ENCODE results near the gene NPC1L1. TPM values are rescaled to one million over a fixed set of nuclear protein-coding genes. Genes with fewer than 3 reads are reported as not detected.

NPC1L1 gene
- total RNA-seq, 4 donors from 2014 or later, result 0.66 to 0.70 (median 0.67) TPM; not detected in 1

GRCh38 chr7:44498230-44498954 lies 42.7 kb downstream of the NPC1L1 start:
- DNase-seq, result no peak
- H3K9me3 ChIP-seq, result no peaks in the 10 kb centered on the region

GRCh38 chr7:44497155-44498027 lies 43.7 kb downstream of the NPC1L1 start:
- H3K4me1 ChIP-seq, result no peaks in the 10 kb centered on the region
- no peaks in the 10 kb centered on the region for H3K36me3 ChIP-seq
- H3K4me3 ChIP-seq, result no peak overlapping the region
- no peaks in the 10 kb centered on the region for H3K9me3 ChIP-seq
- H3K27me3 ChIP-seq, result no peaks in the 10 kb centered on the region
- DNase-seq, result no peak
- no peak overlapping the region for H3K27ac ChIP-seq
- TF ChIP-seq POLR2A (IDR thresholded peaks at IDR 0.05) (no peak), CTCF (IDR thresholded peaks at IDR 0.05) (no peak)

More at GRCh38 chr7:44498230-44498954, 42.7 kb downstream of the NPC1L1 start:
- no peak overlapping the region for H3K27ac ChIP-seq
- no peak for TF ChIP-seq POLR2A (IDR thresholded peaks at IDR 0.05)
- TF ChIP-seq CTCF (IDR thresholded peaks at IDR 0.05), result no peak
- H3K4me1 ChIP-seq, result no peaks in the 10 kb centered on the region
- no peak overlapping the region for H3K4me3 ChIP-seq
- no peaks in the 10 kb centered on the region for H3K36me3 ChIP-seq
- no peaks in the 10 kb centered on the region for H3K27me3 ChIP-seq

GRCh38 chr7:44496385-44496784 lies 44.7 kb downstream of the NPC1L1 start:
- no peak for TF ChIP-seq CTCF (IDR thresholded peaks at IDR 0.05)
- no peak for TF ChIP-seq POLR2A (IDR thresholded peaks at IDR 0.05)
- DNase-seq, result no peak
- no peaks in the 10 kb centered on the region for H3K9me3 ChIP-seq
- no peaks in the 10 kb centered on the region for H3K27me3 ChIP-seq
- no peak overlapping the region for H3K4me3 ChIP-seq
- H3K36me3 ChIP-seq, result no peaks in the 10 kb centered on the region
- no peaks in the 10 kb centered on the region for H3K4me1 ChIP-seq
- no peak overlapping the region for H3K27ac ChIP-seq

GRCh38 chr7:44494960-44495359 lies 46.2 kb downstream of the NPC1L1 start:
- Histone ChIP-seq H3K27ac (no peak overlapping the region), H3K4me3 (no peak overlapping the region), H3K4me1 (no peaks in the 10 kb centered on the region), H3K27me3 (no peaks in the 10 kb centered on the region), H3K36me3 (no peaks in the 10 kb centered on the region), H3K9me3 (no peaks in the 10 kb centered on the region)
- TF ChIP-seq CTCF (IDR thresholded peaks at IDR 0.05) (no peak), POLR2A (IDR thresholded peaks at IDR 0.05) (no peak)
- DNase-seq, result no peak

- no peak for DNase-seq
- Histone ChIP-seq H3K27me3 (no peaks in the 10 kb centered on the region), H3K4me1 (peaks cover 0 to 23% (median 7%) of the 10 kb centered on the region in 4 donors), H3K9me3 (no peaks in the 10 kb centered on the region), H3K27ac (peak overlapping the region; percentile 92 to 98 (median 96)), H3K36me3 (no peaks in the 10 kb centered on the region), H3K4me3 (peak overlapping the region; percentile 86 to 98 (median 88))
- TF ChIP-seq POLR2A (IDR thresholded peaks at IDR 0.05) (no peak), CTCF (IDR thresholded peaks at IDR 0.05) (no peak)
These were observed 49.9 kb downstream of the NPC1L1 start for GRCh38 chr7:44491229-44491628.
